ENCODE data around the gene ANXA3.

Gene ANXA3

GRCh38 chr4:78609580-78609979 lies 58.0 kb downstream of the ANXA3 start:
- DNase-seq: no peak

- no peak for DNase-seq
Observed at GRCh38 chr4:78610546-78611214, 59.1 kb downstream of the ANXA3 start.

GRCh38 chr4:78611215-78611558 lies 59.6 kb downstream of the ANXA3 start:
- no peak for DNase-seq

GRCh38 chr4:78612398-78613178 lies 61.0 kb downstream of the ANXA3 start:
- DNase-seq: peak in 15 of 56 donors; percentile 1 to 32 (median 8)

GRCh38 chr4:78613522-78614321 lies 62.2 kb downstream of the ANXA3 start:
- DNase-seq: peak in 1 of 56 donors; percentile 5

GRCh38 chr4:78616046-78616498 lies 64.5 kb downstream of the ANXA3 start:
- DNase-seq: no peak

GRCh38 chr4:78618436-78618835 lies 66.9 kb downstream of the ANXA3 start:
- no peak for DNase-seq

GRCh38 chr4:78621395-78621794 lies 69.8 kb downstream of the ANXA3 start:
- no peak for DNase-seq

- no peak for DNase-seq
Observed at GRCh38 chr4:78622253-78622979, 70.8 kb downstream of the ANXA3 start.

- no peak for DNase-seq
Observed at GRCh38 chr4:78624048-78624447, 72.5 kb downstream of the ANXA3 start.

- no peak for DNase-seq
Observed at GRCh38 chr4:78625073-78625472, 73.5 kb downstream of the ANXA3 start.

GRCh38 chr4:78627046-78627965 lies 75.7 kb downstream of the ANXA3 start:
- DNase-seq: no peak

- no peak for DNase-seq
Observed at GRCh38 chr4:78627966-78628678, 76.6 kb downstream of the ANXA3 start.

- DNase-seq: no peak
Observed at GRCh38 chr4:78629991-78630541, 78.5 kb downstream of the ANXA3 start.

- no peak for DNase-seq
Observed at GRCh38 chr4:78630615-78631014, 79.0 kb downstream of the ANXA3 start.

GRCh38 chr4:78634011-78634664 lies 82.6 kb downstream of the ANXA3 start:
- DNase-seq: peak in 52 of 56 donors; percentile 7 to 90 (median 54)

GRCh38 chr4:78638337-78639172 lies 87.0 kb downstream of the ANXA3 start:
- DNase-seq: no peak

- DNase-seq: no peak
Observed at GRCh38 chr4:78640714-78641113, 89.1 kb downstream of the ANXA3 start.

All from nucleus accumbens (tissue), 56 donors.